GM12878 (cell line): ENCODE results near the gene CSRNP2. TPM values are rescaled to one million over a fixed set of nuclear protein-coding genes. Genes with fewer than 3 reads are reported as not detected.

Experiments used
- ATAC-seq: fragments of 200-7000 bp; cut with Tn5 transposase; 3 replicates; pipeline ENCODE4 v1.9.1; 2020; ENCODE audit warnings: mild to moderate bottlenecking, moderate library complexity
- BruUV-seq: library from RNA; stranded (reverse); fragments of 400-500 nt; replicated peaks from 2 replicates; lab custom pipeline; 2021; lab: Mats Ljungman, UMichigan
- CTCF ChIA-PET: fragments of 300-600 bp; sonication (Branson Sonifier 250); formaldehyde crosslinking; extraction: SDS; loops from one replicate; lab custom pipeline; 2021; ENCODE audit warnings: inconsistent platforms; lab: Yijun Ruan, JAX
- POLR2A ChIA-PET: fragments of 350-600 bp; formaldehyde crosslinking; extraction: SDS; loops from one replicate; lab custom pipeline; 2021; ENCODE audit warnings: inconsistent platforms; lab: Charles Lee
- RAD21 ChIA-PET: fragments of 300-600 bp; sonication (Branson Sonifier 250); formaldehyde crosslinking; loops from one replicate; lab custom pipeline; 2023; ENCODE audit warnings: antibody characterized with exemption; ENCODE audit not compliant: unreplicated experiment; lab: Charles Lee
- SMC1A ChIA-PET: fragments of 300-600 bp; sonication (Branson Sonifier 250); formaldehyde crosslinking; loops from one replicate; lab custom pipeline; 2023; ENCODE audit not compliant: unreplicated experiment, uncharacterized antibody; lab: Charles Lee
- DNase-seq: peaks from one replicate; pipeline ENCODE4 v3.0.0-alpha.2; 2011; ENCODE audit warnings: low read depth, low spot score
- FAIRE-seq: peaks from 3 replicates; lab custom pipeline; 2011; peaks lifted over from hg19 to GRCh38; lab: Jason Lieb, UNC
- H2AFZ ChIP-seq: 2 replicates; pipeline ENCODE4 v1.6.0; 2011; ENCODE audit warnings: low read depth, low read length, control low read depth; ENCODE audit not compliant: control insufficient read depth
- H3K27ac ChIP-seq: 2 replicates; pipeline ENCODE4 v1.5.1; 2011; ENCODE audit warnings: control low read depth; ENCODE audit not compliant: control insufficient read depth, insufficient read depth
- H3K27me3 ChIP-seq, 2 experiments: replicated peaks in 1 of 2; 2 replicates each; pipeline versions ENCODE4 v1.6.0 to v1.6.1; 2011; ENCODE audit warnings: low read length in 1 of 2; ENCODE audit not compliant: control insufficient read depth in 2 of 2, insufficient read depth in 2 of 2
- H3K36me3 ChIP-seq, 2 experiments: 2 replicates each; pipeline ENCODE4 v1.5.1; 2011; ENCODE audit warnings: low read length in 1 of 2; ENCODE audit not compliant: control insufficient read depth in 2 of 2, insufficient read depth in 2 of 2
- H3K4me1 ChIP-seq: 2 replicates; pipeline ENCODE4 v1.6.1; 2011; ENCODE audit warnings: mild to moderate bottlenecking, low read length, moderate library complexity, mixed read lengths; ENCODE audit not compliant: control insufficient read depth, insufficient read depth
- H3K4me2 ChIP-seq: 2 replicates; pipeline ENCODE4 v1.6.0; 2011; ENCODE audit warnings: control low read depth; ENCODE audit not compliant: control insufficient read depth, insufficient read depth
- H3K4me3 ChIP-seq: fragments of 200-600 bp; sonication (generic); 2 replicates; pipeline ENCODE4 v1.5.1; 2016
- H3K79me2 ChIP-seq: 2 replicates; pipeline ENCODE4 v1.6.0; 2011; ENCODE audit warnings: low read length; ENCODE audit not compliant: control insufficient read depth, insufficient read depth
- H3K9ac ChIP-seq: 2 replicates; pipeline ENCODE4 v1.8.0; 2011; ENCODE audit warnings: low read length, control low read depth, mixed read lengths; ENCODE audit not compliant: control insufficient read depth, insufficient read depth
- H3K9me3 ChIP-seq: replicated peaks from 3 replicates; pipeline ENCODE4 v1.5.1; 2011; ENCODE audit warnings: mild to moderate bottlenecking, low read length; ENCODE audit not compliant: control insufficient read depth, insufficient read depth
- H4K20me1 ChIP-seq: 2 replicates; pipeline ENCODE4 v1.6.0; 2011; ENCODE audit not compliant: control insufficient read depth, insufficient read depth
- BRCA1 ChIP-seq: IDR thresholded peaks from 2 replicates; pipeline ENCODE4 v1.6.1; 2011; ENCODE audit warnings: low read depth, low read length, improper control_type of control experiment
- ETV6 ChIP-seq, 2 experiments: fragments of 450-650 bp in 1 of 2; IDR thresholded peaks in 1 of 2; conservative IDR thresholded peaks in 1 of 2; 2 replicates each; pipeline ENCODE4 v1.6.1; 2014; ENCODE audit warnings: antibody characterized with exemption in 1 of 2, borderline replicate concordance in 1 of 2, low read depth in 1 of 2, mild to moderate bottlenecking in 1 of 2, moderate library complexity in 1 of 2
- NFYA ChIP-seq: IDR thresholded peaks from 2 replicates; pipeline ENCODE4 v1.6.1; 2011; ENCODE audit warnings: low read depth, mild to moderate bottlenecking, low read length, improper control_type of control experiment, borderline replicate concordance
- NR2F1 ChIP-seq: fragments of 450-650 bp; conservative IDR thresholded peaks from 2 replicates; pipeline ENCODE4 v1.6.1; 2017; ENCODE audit warnings: mild to moderate bottlenecking
- NRF1 ChIP-seq: conservative IDR thresholded peaks from 2 replicates; pipeline ENCODE4 v1.6.1; 2011; ENCODE audit warnings: mild to moderate bottlenecking, low read depth, low read length, improper control_type of control experiment
- REST ChIP-seq: IDR thresholded peaks from 2 replicates; pipeline ENCODE4 v1.6.1; 2012; ENCODE audit warnings: mild to moderate bottlenecking, low read depth, low read length
- RFX5 ChIP-seq: IDR thresholded peaks from 2 replicates; pipeline ENCODE4 v1.6.1; 2011; ENCODE audit warnings: low read depth, low read length, improper control_type of control experiment
- SIN3A ChIP-seq: IDR thresholded peaks from 2 replicates; pipeline ENCODE4 v1.6.1; 2012; ENCODE audit warnings: low read depth, low read length, improper control_type of control experiment
- SMC3 ChIP-seq: IDR thresholded peaks from 2 replicates; pipeline ENCODE4 v1.6.1; 2011; ENCODE audit warnings: low read length, improper control_type of control experiment, borderline replicate concordance
- SREBF1 ChIP-seq: IDR thresholded peaks from 2 replicates; pipeline ENCODE4 v1.6.1; 2012; ENCODE audit warnings: mild to moderate bottlenecking, low read length
- TCF7 ChIP-seq: IDR thresholded peaks from 2 replicates; pipeline ENCODE4 v1.6.1; 2014; ENCODE audit warnings: antibody characterized with exemption, borderline replicate concordance
- ZBED1 ChIP-seq: IDR thresholded peaks from 2 replicates; pipeline ENCODE4 v1.6.1; 2016; ENCODE audit warnings: borderline replicate concordance
- WGBS: methylation state at CpG from one replicate; pipeline ENCODE4 v1.1.6; 2016; ENCODE audit warnings: low lambda C conversion rate; ENCODE audit not compliant: insufficient replicate concordance, insufficient coverage; ENCODE audit errors: missing lambda C conversion rate; 5-methylcytosine and 5-hydroxymethylcytosine counted together
- in situ Hi-C: fragments of 300-500 bp; cut with MboI; formaldehyde crosslinking; loops from 9 replicates; pipeline ENCODE4 v1.14.3; 2018; ENCODE audit warnings: mixed read lengths
- intact Hi-C: fragments of 100-400 bp; cut with micrococcal nuclease; formaldehyde crosslinking; loops from one replicate; pipeline ENCODE4 v1.14.2; 2022; ENCODE audit not compliant: unreplicated experiment
- polyA plus RNA-seq, 11 experiments: library from polyadenylated mRNA; depleted of rRNA in 4 of 11; unstranded in 6 of 11; stranded (reverse) in 5 of 11; fragments of >200 nt; fragmentation: Nextera tagmentation in 4 of 11; fragmentation: Illumina TruSeq in 1 of 11; extraction: Ambion mirVana in 4 of 11; extraction: Trizol in 1 of 11; gene quantifications; 1 replicate in 1 of 11; 2 replicates in 10 of 11; pipeline versions ENCODE4 v1.2.1 to v1.2.3, GENCODE V29; 2011 to 2016; ENCODE audit warnings: inconsistent platforms in 2 of 11, missing spikeins in 2 of 11, low read depth in 1 of 11
- total RNA-seq, 4 experiments: library from RNA; depleted of rRNA in 3 of 4; stranded (reverse); fragments of >200 nt in 3 of 4; fragmentation: Illumina TruSeq in 1 of 4; extraction: Trizol in 1 of 4; gene quantifications; 2 replicates each; pipeline versions ENCODE4 v1.2.1 to v1.2.3, GENCODE V29; 2013 to 2021
- TF ChIP-seq, protein P1 (sequence below): fragments of 450-650 bp; IDR thresholded peaks from 2 replicates; pipeline ENCODE4 v1.6.1; 2017; ENCODE audit warnings: mild to moderate bottlenecking, moderate library complexity
- TF ChIP-seq, protein P2 (sequence below): IDR thresholded peaks from 2 replicates; pipeline ENCODE4 v1.6.1; 2012; ENCODE audit warnings: low read depth, low read length, improper control_type of control experiment

The CSRNP2 gene
- total and polyA plus RNA-seq, 10 of the 15 experiments (the other 5 are each of a cell fraction or from before 2014, with no cell fraction given): 1.2 to 12.1 (median 6.3) TPM

- TF ChIP-seq NR2F1 (no peak), BRCA1 (no peak), TCF7 (no peak), NFYA (no peak), SREBF1 (no peak), RFX5 (no peak)
- TF ChIP-seq, all 136 proteins: peak for 0
Measured at GRCh38 chr12:51086933-51087332, 3.5 kb upstream of the CSRNP2 start (continued).

DNA sequence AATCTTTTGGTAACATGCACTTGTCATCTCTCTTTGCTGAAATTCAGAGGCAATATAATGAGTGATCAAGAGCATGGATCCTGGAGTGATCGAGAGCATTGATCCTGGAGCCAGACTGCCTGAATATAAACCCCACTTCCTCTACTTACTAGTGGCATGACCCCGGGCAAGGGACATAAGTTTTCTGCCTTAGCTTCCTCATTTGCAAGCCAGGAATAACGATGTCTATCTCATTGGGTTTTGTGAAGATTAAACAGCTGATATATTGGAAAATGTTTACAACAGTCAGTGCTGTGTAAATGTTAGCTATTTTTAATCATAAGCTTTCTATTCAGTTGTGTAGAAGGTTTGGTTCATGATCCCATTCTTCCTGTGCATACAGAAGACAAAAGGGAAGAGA lies 2.4 kb upstream of the CSRNP2 start:
- FAIRE-seq (no peak), DNase-seq (no peak), ATAC-seq (no peak)
- H3K27ac ChIP-seq: no peak overlapping the region
- intact Hi-C loops: no loop called here
- no peak overlapping the region for H3K4me2 ChIP-seq
- H3K4me1 ChIP-seq: peaks cover 9% of the 10 kb centered on the region; the same call in 1 of the 2 replicates
- no peak overlapping the region for H2AFZ ChIP-seq
- no peaks in the 10 kb centered on the region; a peak in 1 of 4 replicates for H3K36me3 ChIP-seq
- H3K4me3 ChIP-seq: no peak overlapping the region
- H3K9me3 ChIP-seq: no peaks in the 10 kb centered on the region
- no peaks in the 10 kb centered on the region for H3K27me3 ChIP-seq
- RAD21 ChIA-PET: interaction anchor here (0.9 to 1.0 kb wide), 2 partner anchors 11 to 162 kb away, joined by 3 read pairs; no protein-coding TSS in a partner anchor
- in situ Hi-C loops: no loop called here
- 18% methylated on average over 3 of the region's 3 CpGs for WGBS
- POLR2A ChIA-PET: interaction anchor here (0.6 kb wide), 1 partner anchor 60 kb away, joined by 6 read pairs; no protein-coding TSS in a partner anchor
- CTCF ChIA-PET: interaction anchor here (1.1 to 1.6 kb wide), 3 partner anchors 38 to 255 kb away, joined by 3 to 7 read pairs (median 3); no protein-coding TSS in a partner anchor
- SMC1A ChIA-PET: interaction anchor here (0.9 to 1.3 kb wide), 3 partner anchors 12 to 37 kb away, joined by 3 read pairs; no protein-coding TSS in a partner anchor
- no peaks in the 10 kb centered on the region; the same call in 1 of the 2 replicates for H3K79me2 ChIP-seq
- H4K20me1 ChIP-seq: no peaks in the 10 kb centered on the region
- no TSS peak for BruUV-seq
- H3K9ac ChIP-seq: no peak overlapping the region
- TF ChIP-seq ETV6 (conservative IDR thresholded peaks at IDR 0.05 in 1 of 2, IDR thresholded peaks at IDR 0.05 in 1 of 2; ENCODE audit: borderline replicate concordance in 1 of 2, low read depth in 1 of 2) (no peak), SMC3 (no peak), ZBED1 (no peak), NRF1 (no peak), REST (no peak), SIN3A (no peak), RFX5 (no peak)
- TF ChIP-seq, protein P1, sequence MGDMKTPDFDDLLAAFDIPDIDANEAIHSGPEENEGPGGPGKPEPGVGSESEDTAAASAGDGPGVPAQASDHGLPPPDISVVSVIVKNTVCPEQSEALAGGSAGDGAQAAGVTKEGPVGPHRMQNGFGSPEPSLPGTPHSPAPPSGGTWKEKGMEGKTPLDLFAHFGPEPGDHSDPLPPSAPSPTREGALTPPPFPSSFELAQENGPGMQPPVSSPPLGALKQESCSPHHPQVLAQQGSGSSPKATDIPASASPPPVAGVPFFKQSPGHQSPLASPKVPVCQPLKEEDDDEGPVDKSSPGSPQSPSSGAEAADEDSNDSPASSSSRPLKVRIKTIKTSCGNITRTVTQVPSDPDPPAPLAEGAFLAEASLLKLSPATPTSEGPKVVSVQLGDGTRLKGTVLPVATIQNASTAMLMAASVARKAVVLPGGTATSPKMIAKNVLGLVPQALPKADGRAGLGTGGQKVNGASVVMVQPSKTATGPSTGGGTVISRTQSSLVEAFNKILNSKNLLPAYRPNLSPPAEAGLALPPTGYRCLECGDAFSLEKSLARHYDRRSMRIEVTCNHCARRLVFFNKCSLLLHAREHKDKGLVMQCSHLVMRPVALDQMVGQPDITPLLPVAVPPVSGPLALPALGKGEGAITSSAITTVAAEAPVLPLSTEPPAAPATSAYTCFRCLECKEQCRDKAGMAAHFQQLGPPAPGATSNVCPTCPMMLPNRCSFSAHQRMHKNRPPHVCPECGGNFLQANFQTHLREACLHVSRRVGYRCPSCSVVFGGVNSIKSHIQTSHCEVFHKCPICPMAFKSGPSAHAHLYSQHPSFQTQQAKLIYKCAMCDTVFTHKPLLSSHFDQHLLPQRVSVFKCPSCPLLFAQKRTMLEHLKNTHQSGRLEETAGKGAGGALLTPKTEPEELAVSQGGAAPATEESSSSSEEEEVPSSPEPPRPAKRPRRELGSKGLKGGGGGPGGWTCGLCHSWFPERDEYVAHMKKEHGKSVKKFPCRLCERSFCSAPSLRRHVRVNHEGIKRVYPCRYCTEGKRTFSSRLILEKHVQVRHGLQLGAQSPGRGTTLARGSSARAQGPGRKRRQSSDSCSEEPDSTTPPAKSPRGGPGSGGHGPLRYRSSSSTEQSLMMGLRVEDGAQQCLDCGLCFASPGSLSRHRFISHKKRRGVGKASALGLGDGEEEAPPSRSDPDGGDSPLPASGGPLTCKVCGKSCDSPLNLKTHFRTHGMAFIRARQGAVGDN: no peak
- TF ChIP-seq, protein P2, sequence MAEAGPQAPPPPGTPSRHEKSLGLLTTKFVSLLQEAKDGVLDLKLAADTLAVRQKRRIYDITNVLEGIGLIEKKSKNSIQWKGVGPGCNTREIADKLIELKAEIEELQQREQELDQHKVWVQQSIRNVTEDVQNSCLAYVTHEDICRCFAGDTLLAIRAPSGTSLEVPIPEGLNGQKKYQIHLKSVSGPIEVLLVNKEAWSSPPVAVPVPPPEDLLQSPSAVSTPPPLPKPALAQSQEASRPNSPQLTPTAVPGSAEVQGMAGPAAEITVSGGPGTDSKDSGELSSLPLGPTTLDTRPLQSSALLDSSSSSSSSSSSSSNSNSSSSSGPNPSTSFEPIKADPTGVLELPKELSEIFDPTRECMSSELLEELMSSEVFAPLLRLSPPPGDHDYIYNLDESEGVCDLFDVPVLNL: no peak
